Raji (cell line): ENCODE measurements around the gene NUDT16L1.

Experiments
- POLR2A ChIP-seq: IDR thresholded peaks from 2 replicates; pipeline ENCODE4 v1.6.1; 2011; ENCODE audit warnings: low read depth, low read length, control low read depth; ENCODE audit not compliant: insufficient read depth

NUDT16L1 gene

GRCh38 chr16:4677994-4678393 is 15.4 kb upstream of the NUDT16L1 start:
- no peak for TF ChIP-seq POLR2A

- TF ChIP-seq POLR2A = no peak
Observed at GRCh38 chr16:4678596-4678995, 14.8 kb upstream of the NUDT16L1 start.

GRCh38 chr16:4679156-4679849 is 14.1 kb upstream of the NUDT16L1 start:
- no peak for TF ChIP-seq POLR2A

DNA sequence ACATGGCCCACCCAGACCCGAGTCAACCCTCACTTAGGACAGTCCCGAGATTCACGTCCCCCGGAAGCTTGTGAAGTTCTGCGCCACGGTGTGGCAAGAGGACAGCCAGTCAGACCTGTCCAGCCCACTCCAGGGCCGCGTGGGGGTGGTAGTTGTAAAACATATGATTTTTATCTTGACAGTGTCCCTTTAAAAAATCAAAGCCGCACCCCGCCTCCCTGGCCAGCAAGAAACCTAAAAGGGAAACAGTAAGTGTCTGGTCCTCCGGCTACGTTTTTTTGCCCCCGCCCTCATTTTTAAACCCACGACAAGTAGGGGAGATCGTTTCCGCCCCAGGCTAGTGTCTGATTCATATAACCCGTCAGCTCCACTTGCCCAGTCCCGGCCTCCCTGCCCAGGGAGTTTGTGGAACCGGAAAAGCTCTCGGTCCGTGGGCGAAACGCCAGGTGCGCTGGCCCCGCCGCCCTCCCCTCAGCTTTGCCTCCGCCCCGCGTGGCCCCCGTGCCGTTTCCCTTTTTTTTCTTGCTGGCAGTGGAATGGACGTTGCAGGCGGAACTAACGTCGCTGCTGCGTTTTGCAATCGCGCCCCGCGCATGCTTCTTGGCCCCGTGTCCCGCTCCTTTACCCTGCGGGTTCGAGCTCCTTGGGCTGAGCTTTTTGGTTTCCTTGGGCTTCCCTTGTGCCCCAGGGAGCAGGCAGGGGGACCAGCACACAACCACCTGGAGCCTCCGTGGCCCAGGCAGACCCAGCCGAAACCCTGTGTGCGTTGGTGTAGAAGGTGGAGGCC is 13.3 kb upstream of the NUDT16L1 start:
- no peak for TF ChIP-seq POLR2A

GRCh38 chr16:4680673-4681470 is 12.5 kb upstream of the NUDT16L1 start:
- TF ChIP-seq POLR2A = no peak

GRCh38 chr16:4681471-4682083 is 11.8 kb upstream of the NUDT16L1 start:
- no peak for TF ChIP-seq POLR2A

- TF ChIP-seq POLR2A = no peak
Observed at GRCh38 chr16:4682084-4682591, 11.2 kb upstream of the NUDT16L1 start.

- TF ChIP-seq POLR2A = no peak
Observed at GRCh38 chr16:4682616-4683254, 10.6 kb upstream of the NUDT16L1 start.

DNA sequence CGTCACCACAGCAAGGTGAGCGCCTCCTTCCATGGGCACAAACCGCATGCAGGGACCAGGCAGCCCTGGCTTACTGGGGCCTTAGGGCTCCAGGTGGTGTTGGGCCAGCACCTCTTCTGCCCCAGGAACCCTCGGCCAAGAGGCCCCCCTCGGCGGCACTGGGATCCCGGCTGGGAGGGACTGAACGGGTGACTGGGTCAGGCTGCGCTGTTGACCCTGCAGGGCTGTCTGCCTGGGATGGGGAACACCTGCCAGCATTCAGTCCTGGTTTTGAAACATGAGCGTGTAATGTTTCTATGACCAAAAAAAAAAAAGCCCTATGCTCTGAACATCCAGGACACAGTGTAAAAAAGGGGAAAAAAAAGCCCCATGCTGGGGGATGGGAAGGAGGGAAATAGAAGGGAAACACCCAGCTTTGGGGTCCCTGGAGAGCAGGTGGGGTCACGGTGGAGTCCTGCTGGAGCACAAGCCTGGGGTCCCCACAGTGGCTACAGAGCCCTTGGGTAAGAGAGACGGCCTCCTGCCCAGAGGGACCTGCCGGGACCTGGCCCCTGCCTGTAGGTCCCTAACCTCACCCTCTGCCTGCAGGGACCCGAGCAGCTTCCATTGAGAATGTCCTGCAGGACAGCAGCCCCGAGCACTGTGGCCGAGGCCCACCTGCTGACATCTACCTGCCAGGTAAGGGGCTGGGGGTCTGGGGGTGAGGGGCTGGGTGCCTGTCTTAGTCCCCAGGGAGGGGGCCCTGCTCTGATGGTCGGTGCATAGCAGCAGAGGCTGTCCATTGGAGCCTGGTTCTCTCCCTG is 9.9 kb upstream of the NUDT16L1 start:
- no peak for TF ChIP-seq POLR2A

DNA sequence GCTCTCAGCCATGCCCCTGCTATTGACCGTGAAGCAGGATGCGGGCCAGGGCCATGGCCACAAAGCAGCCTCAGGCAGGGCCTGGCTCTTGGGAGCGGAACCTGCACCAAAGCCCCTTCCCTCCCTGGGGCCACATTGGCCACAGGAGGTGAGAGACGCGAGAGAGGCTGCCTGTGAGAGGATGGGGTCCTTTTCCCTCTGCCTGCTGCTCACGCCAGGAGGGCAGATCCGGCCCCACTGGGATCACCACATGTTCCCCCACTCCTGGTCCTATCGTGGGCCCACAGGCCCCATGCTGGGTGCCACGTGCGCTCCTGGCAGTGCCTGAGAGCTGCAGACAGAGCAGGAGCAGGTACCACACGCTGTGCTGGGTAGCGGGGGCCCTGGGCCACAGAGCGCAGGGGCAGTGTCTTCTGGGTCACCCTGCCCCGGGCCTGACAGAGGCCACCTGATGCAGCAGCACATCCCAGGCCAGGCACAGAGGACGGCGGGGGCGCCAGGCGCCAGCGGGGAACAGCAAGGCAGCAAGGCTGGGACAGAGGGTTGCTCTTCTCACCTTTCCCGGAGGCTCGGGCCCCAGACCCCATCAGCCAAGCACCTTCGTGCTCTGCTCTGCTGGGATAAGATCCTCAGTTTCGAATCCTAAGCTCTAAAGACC is 9.2 kb upstream of the NUDT16L1 start:
- TF ChIP-seq POLR2A = no peak

DNA sequence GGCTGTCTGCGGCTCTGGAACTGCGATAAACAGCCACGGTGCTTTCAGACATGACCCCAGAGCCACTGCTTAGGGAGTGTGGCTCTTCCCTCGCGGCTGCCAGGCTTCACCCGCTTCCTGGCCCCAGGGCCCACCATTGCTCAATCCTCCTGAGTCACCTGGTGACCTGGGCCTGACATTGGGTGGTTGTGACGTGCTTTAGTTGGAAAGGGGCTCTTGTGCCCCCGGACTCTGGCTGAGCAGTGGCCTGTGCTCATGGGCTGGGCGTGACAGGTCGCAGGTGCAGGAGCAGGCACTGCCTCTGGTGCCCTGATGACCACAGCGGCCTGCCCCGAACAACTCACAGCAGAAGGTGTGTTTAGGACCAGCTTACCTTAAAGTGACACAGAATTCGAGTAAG is 8.6 kb upstream of the NUDT16L1 start:
- no peak for TF ChIP-seq POLR2A

GRCh38 chr16:4685292-4685691 is 8.1 kb upstream of the NUDT16L1 start:
- TF ChIP-seq POLR2A = no peak

- no peak for TF ChIP-seq POLR2A
Observed at GRCh38 chr16:4685776-4686496, 7.4 kb upstream of the NUDT16L1 start.
